Measurements from ENCODE around the gene USP9X. TPM values are rescaled to one million over a fixed set of nuclear protein-coding genes. Genes with fewer than 3 reads are reported as not detected.
"Not testable (repeated sequence)": the region's sequence is repeated elsewhere in the genome, so short reads cannot be mapped to it uniquely, and the experiment has no call there.

USP9X gene
- total RNA-seq, 1 experiment from 2014 or later: 80.0 TPM

- no peak for DNase-seq (ENCODE audit: low read depth)
Observed at GRCh38 chrX:41122664-41123257, 37.5 kb downstream of the USP9X start.

GRCh38 chrX:41127477-41128192, 42.4 kb downstream of the USP9X start:
- DNase-seq (ENCODE audit: low read depth): no peak

GRCh38 chrX:41128955-41129354, 43.7 kb downstream of the USP9X start:
- DNase-seq (ENCODE audit: low read depth): no peak

GRCh38 chrX:41131766-41132165, 46.5 kb downstream of the USP9X start:
- DNase-seq (ENCODE audit: low read depth): no peak

- no peak for DNase-seq (ENCODE audit: low read depth)
Observed at GRCh38 chrX:41133551-41133950, 48.3 kb downstream of the USP9X start.

- no peak for DNase-seq (ENCODE audit: low read depth)
Observed at GRCh38 chrX:41137589-41137988, 52.3 kb downstream of the USP9X start.

GRCh38 chrX:41142130-41142910, 57.1 kb downstream of the USP9X start:
- DNase-seq (ENCODE audit: low read depth): no peak

- DNase-seq (ENCODE audit: low read depth): no peak
Observed at GRCh38 chrX:41144873-41145272, 59.6 kb downstream of the USP9X start.

GRCh38 chrX:41145920-41146608, 60.8 kb downstream of the USP9X start:
- peak; percentile 78 for DNase-seq (ENCODE audit: low read depth)

GRCh38 chrX:41148553-41148952, 63.3 kb downstream of the USP9X start:
- DNase-seq (ENCODE audit: low read depth): peak; percentile 44

- DNase-seq (ENCODE audit: low read depth): no peak
Observed at GRCh38 chrX:41150043-41150442, 64.8 kb downstream of the USP9X start.

GRCh38 chrX:41151726-41152125, 66.5 kb downstream of the USP9X start:
- DNase-seq (ENCODE audit: low read depth): not testable (repeated sequence)

- DNase-seq (ENCODE audit: low read depth): no peak
Observed at GRCh38 chrX:41152221-41152620, 67.0 kb downstream of the USP9X start.

- no peak for DNase-seq (ENCODE audit: low read depth)
Observed at GRCh38 chrX:41153448-41153847, 68.2 kb downstream of the USP9X start.

- DNase-seq (ENCODE audit: low read depth): no peak
Observed at GRCh38 chrX:41153957-41154356, 68.7 kb downstream of the USP9X start.

GRCh38 chrX:41164449-41164848, 79.2 kb downstream of the USP9X start:
- no peak for DNase-seq (ENCODE audit: low read depth)

GRCh38 chrX:41167888-41168287, 82.6 kb downstream of the USP9X start:
- no peak for DNase-seq (ENCODE audit: low read depth)

- DNase-seq (ENCODE audit: low read depth): no peak
Observed at GRCh38 chrX:41176263-41176662, 91.0 kb downstream of the USP9X start.

- DNase-seq (ENCODE audit: low read depth): no peak
Observed at GRCh38 chrX:41177297-41177696, 92.1 kb downstream of the USP9X start.

- no peak for DNase-seq (ENCODE audit: low read depth)
Observed at GRCh38 chrX:41178201-41178600, 93.0 kb downstream of the USP9X start.

- DNase-seq (ENCODE audit: low read depth): peak; percentile 54
Observed at GRCh38 chrX:41180194-41180908, 95.1 kb downstream of the USP9X start.
